ENCODE results near the gene DHRS13.

DNA sequence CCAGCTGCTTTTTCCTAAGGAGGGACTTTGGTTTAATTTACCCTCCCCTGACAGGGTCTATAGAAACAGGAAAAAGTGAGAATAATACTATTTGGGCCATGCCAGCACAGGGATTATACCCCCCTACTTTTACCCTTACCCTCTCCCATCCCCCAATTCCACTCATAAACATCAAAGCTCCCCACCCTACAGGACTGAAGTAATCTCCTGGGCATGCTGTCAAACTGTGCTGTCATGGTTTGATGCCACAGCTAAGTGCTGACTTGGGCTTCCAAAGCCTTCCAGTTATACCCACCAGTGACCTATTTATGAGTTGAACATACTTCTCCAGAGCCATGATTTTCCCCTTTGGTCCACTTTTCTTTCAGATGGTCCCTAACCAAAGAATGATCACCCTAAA is 35.7 kb upstream of the DHRS13 start:
- TF ChIP-seq CTCF (IDR thresholded peaks at IDR 0.05): no peak
- TF ChIP-seq EZH2 (IDR thresholded peaks at IDR 0.05; ENCODE audit: borderline replicate concordance, insufficient read depth, low read depth, low read length, poor library complexity, severe bottlenecking): no peak
